HCT116 (cell line): ENCODE results near the gene ATP5F1D. TPM values are rescaled to one million over a fixed set of nuclear protein-coding genes. Genes with fewer than 3 reads are reported as not detected.

Experiments
- ATAC-seq: fragments of 200-7000 bp; cut with Tn5 transposase; 2 replicates; pipeline ENCODE4 v1.9.1; 2020; ENCODE audit warnings: mild to moderate bottlenecking, moderate library complexity
- BruUV-seq: library from RNA; stranded (reverse); fragments of 400-500 nt; replicated peaks from 2 replicates; lab custom pipeline; 2021; lab: Mats Ljungman, UMichigan
- CTCF ChIA-PET: fragments of 300-600 bp; sonication (Branson Sonifier 250); formaldehyde crosslinking; loops from one replicate; lab custom pipeline; 2021; ENCODE audit warnings: antibody characterized with exemption; lab: Charles Lee
- POLR2A ChIA-PET: fragments of 300-600, 350-600 bp; sonication (Branson Sonifier 250); formaldehyde crosslinking; loops from one replicate; lab custom pipeline; 2021; ENCODE audit warnings: antibody characterized with exemption; lab: Charles Lee
- RAD21 ChIA-PET, 2 experiments: fragments of 300-600 bp; sonication (Branson Sonifier 250); formaldehyde crosslinking; loops; one replicate each; lab custom pipeline; 2023; ENCODE audit warnings: low total read pairs in 2 of 2; ENCODE audit not compliant: uncharacterized antibody in 2 of 2, unreplicated experiment in 2 of 2, low non-redundant PET in 1 of 2; lab: Charles Lee
- DNase-seq: peaks from one replicate; pipeline ENCODE4 v3.0.0-alpha.2; 2010; ENCODE audit warnings: low read depth, low spot score
- H2AFZ ChIP-seq: fragments of 200-600 bp; shearing (Covaris generic), sonication (generic); 2 replicates; pipeline ENCODE4 v1.6.1; 2017; ENCODE audit warnings: low read depth, mixed run types, mixed read lengths, antibody characterized with exemption, low read length; ENCODE audit not compliant: poor library complexity, severe bottlenecking
- H3K27ac ChIP-seq: 2 replicates; pipeline ENCODE4 v1.5.1; 2012; ENCODE audit warnings: low read depth, low read length
- H3K27me3 ChIP-seq: fragments of 200-600 bp; sonication (generic); 2 replicates; pipeline ENCODE4 v1.6.1; 2016; ENCODE audit warnings: mixed run types, low read length, mixed read lengths; ENCODE audit not compliant: insufficient read depth
- H3K36me3 ChIP-seq, 2 experiments: fragments of 200-500 bp in 1 of 2; fragments of 200-600 bp in 1 of 2; sonication (Bioruptor generic) in 1 of 2; sonication (generic) in 1 of 2; 2 replicates each; pipeline versions ENCODE4 v1.5.1 to v1.6.1; 2014 to 2016; ENCODE audit warnings: low read length in 2 of 2, inconsistent platforms in 1 of 2, mixed read lengths in 1 of 2, mixed run types in 1 of 2; ENCODE audit not compliant: insufficient read depth in 2 of 2, control insufficient read depth in 1 of 2
- H3K4me1 ChIP-seq, 2 experiments: fragments of 200-600 bp in 1 of 2; sonication (generic) in 1 of 2; 2 replicates each; pipeline versions ENCODE4 v1.5.1 to v1.6.1; 2012 to 2017; ENCODE audit warnings: low read length in 2 of 2, inconsistent platforms in 1 of 2, mild to moderate bottlenecking in 1 of 2, mixed read lengths in 1 of 2, mixed run types in 1 of 2, moderate library complexity in 1 of 2; ENCODE audit not compliant: insufficient read depth in 2 of 2, control insufficient read depth in 1 of 2
- H3K4me2 ChIP-seq: fragments of 200-600 bp; sonication (generic); 2 replicates; pipeline ENCODE4 v1.6.1; 2017; ENCODE audit warnings: mixed run types, low read length, mixed read lengths
- H3K4me3 ChIP-seq, 2 experiments: fragments of 200-600 bp in 1 of 2; sonication (generic) in 1 of 2; replicated peaks in 1 of 2; 2 replicates each; pipeline ENCODE4 v1.5.1; 2011 to 2016; ENCODE audit warnings: low read length in 2 of 2, control low read depth in 1 of 2, low read depth in 1 of 2, mild to moderate bottlenecking in 1 of 2, mixed read lengths in 1 of 2, mixed run types in 1 of 2
- H3K79me2 ChIP-seq: fragments of 200-600 bp; sonication (generic); 2 replicates; pipeline ENCODE4 v1.6.1; 2017; ENCODE audit warnings: mild to moderate bottlenecking, mixed run types, low read length, moderate library complexity, mixed read lengths; ENCODE audit not compliant: insufficient read depth
- H3K9ac ChIP-seq: fragments of 200-600 bp; sonication (generic); 2 replicates; pipeline ENCODE4 v1.6.1; 2016; ENCODE audit warnings: low read length, mixed read lengths
- H3K9me2 ChIP-seq: fragments of 200-600 bp; sonication (generic), shearing (Covaris generic); 2 replicates; pipeline ENCODE4 v1.6.1; 2017; ENCODE audit warnings: mixed run types, mild to moderate bottlenecking, moderate library complexity; ENCODE audit not compliant: insufficient read depth
- H3K9me3 ChIP-seq, 2 experiments: fragments of 200-500 bp in 1 of 2; fragments of 200-600 bp in 1 of 2; sonication (Bioruptor generic) in 1 of 2; sonication (generic) in 1 of 2; 2 replicates each; pipeline ENCODE4 v1.6.1; 2014 to 2017; ENCODE audit warnings: low read length in 2 of 2, mixed read lengths in 2 of 2, inconsistent platforms in 1 of 2, low read depth in 1 of 2, mild to moderate bottlenecking in 1 of 2, mixed run types in 1 of 2, moderate library complexity in 1 of 2; ENCODE audit not compliant: control insufficient read depth in 1 of 2, insufficient read depth in 1 of 2
- H4K20me1 ChIP-seq: fragments of 200-600 bp; sonication (generic), shearing (Covaris generic); 2 replicates; pipeline ENCODE4 v1.6.1; 2017; ENCODE audit warnings: mixed run types, mild to moderate bottlenecking, moderate library complexity; ENCODE audit not compliant: insufficient read depth
- EGR1 ChIP-seq: IDR thresholded peaks from 2 replicates; pipeline ENCODE4 v1.6.1; 2012; ENCODE audit warnings: low read depth
- EZH2 ChIP-seq: fragments of 200-600 bp; sonication (generic); IDR thresholded peaks from 2 replicates; pipeline ENCODE4 v1.6.1; 2017; ENCODE audit warnings: antibody characterized with exemption, mixed run types
- MAX ChIP-seq: IDR thresholded peaks from 2 replicates; pipeline ENCODE4 v1.6.1; 2012
- POLR2AphosphoS5 ChIP-seq: IDR thresholded peaks from 2 replicates; pipeline ENCODE4 v1.6.1; 2011; ENCODE audit warnings: mild to moderate bottlenecking, low read depth, low read length, moderate library complexity
- RAD21 ChIP-seq: IDR thresholded peaks from 2 replicates; pipeline ENCODE4 v1.6.1; 2012; ENCODE audit warnings: low read depth, mild to moderate bottlenecking
- SIN3A ChIP-seq: IDR thresholded peaks from 2 replicates; pipeline ENCODE4 v1.6.1; 2012; ENCODE audit warnings: low read depth
- ZFX ChIP-seq: fragments of 450-650 bp; IDR thresholded peaks from 2 replicates; pipeline ENCODE4 v1.6.1; 2017
- intact Hi-C: fragments of 100-400 bp; cut with micrococcal nuclease; formaldehyde crosslinking; loops from 2 replicates; pipeline ENCODE4 v1.10.0; 2022
- total RNA-seq: library from RNA; stranded (reverse); gene quantifications from one replicate; pipeline ENCODE4 v1.2.1, GENCODE V29; 2021; ENCODE audit not compliant: unreplicated experiment

ATP5F1D gene
- total RNA-seq, 1 experiment from 2014 or later, result 428 TPM

GRCh38 chr19:1237754-1238368 is 3.7 kb upstream of the ATP5F1D start, which contains the start of gene CBARP:
TSS of gene CBARP (minus strand) at chr19:1238005. CDS start at chr19:1236100, 1,905 bp downstream.
- intact Hi-C loops, result no loop called here
- peaks cover 28 to 48% of the 10 kb centered on the region in 2 experiments for H3K4me1 ChIP-seq
- BruUV-seq, result no TSS peak
- peak within 1 kb of the TSS; percentile 99 for H3K9ac ChIP-seq
- H2AFZ ChIP-seq, result no peak within 1 kb of the TSS
- H4K20me1 ChIP-seq, result no peaks in the 10 kb centered on the region
- H3K27ac ChIP-seq, result peak within 1 kb of the TSS; percentile 94
- peak; percentile 25; the same call in 1 of the 2 replicates for TF ChIP-seq MAX
- TF ChIP-seq RAD21, result no peak
- TF ChIP-seq EZH2, result no peak
- TF ChIP-seq EGR1, result 0 out of 2 replicates have a peak, but pooled peaks have one; percentile 29
- TF ChIP-seq ZFX, result 0 out of 2 replicates have a peak, but pooled peaks have one; percentile 27
- peak; percentile 49 for TF ChIP-seq POLR2AphosphoS5
- TF ChIP-seq SIN3A, result 0 out of 2 replicates have a peak, but pooled peaks have one; percentile 31
- ChIA-PET RAD21 (interaction anchor here in 1 of 2 experiments (0.8 kb wide), 1 partner anchor 124 kb away, joined by 3 read pairs; no protein-coding TSS in a partner anchor), POLR2A (interaction anchor here (0.9 to 1.8 kb wide), 2 partner anchors 29 to 31 kb away, joined by 4 to 9 read pairs; partner anchors contain the start of gene CIRBP), CTCF (interaction anchor here (1.0 kb wide), 1 partner anchor 17 kb away, joined by 3 read pairs; no protein-coding TSS in a partner anchor)
- peak within 1 kb of the TSS; percentile 94 for H3K4me2 ChIP-seq
- H3K9me2 ChIP-seq, result no peaks in the 10 kb centered on the region
- ATAC-seq, result peak; percentile 18
- H3K27me3 ChIP-seq, result no peaks in the 10 kb centered on the region
- peaks cover 3 to 20% of the 10 kb centered on the region in 2 experiments; a peak in 3 of 4 replicates for H3K36me3 ChIP-seq
- DNase-seq, result no peak
- H3K9me3 ChIP-seq, result no peaks in the 10 kb centered on the region
- peak within 1 kb of the TSS; percentile 83 to 96 for H3K4me3 ChIP-seq
- H3K79me2 ChIP-seq, result peaks cover 34% of the 10 kb centered on the region
